ENCODE measurements around the gene PLAC8L1.

The PLAC8L1 gene

DNA sequence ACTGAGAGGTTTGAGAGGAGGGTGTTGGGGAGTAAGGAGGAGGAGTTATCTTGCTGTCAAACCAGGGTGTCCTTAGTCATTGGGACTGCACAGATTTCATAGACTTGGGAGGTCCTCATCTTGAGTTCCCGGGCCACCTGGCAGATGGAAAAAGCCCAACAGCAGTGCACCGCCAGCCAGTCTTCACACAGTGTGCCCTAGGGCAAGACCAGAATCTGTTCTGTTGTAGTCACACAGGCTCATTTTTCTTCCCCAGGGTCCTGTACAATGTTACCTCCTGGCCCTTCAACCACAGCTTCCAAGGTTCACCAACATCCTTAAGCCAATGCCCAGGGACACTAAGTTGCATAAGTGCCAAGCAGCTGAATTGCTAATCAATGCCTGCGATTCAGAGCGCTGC is 21.0 kb downstream of the PLAC8L1 start:
- Histone ChIP-seq H3K36me3 (ENCODE audit: insufficient read depth, low read length) (no peaks in the 10 kb centered on the region), H3K9me2 (ENCODE audit: low read depth, low read length) (no peaks in the 10 kb centered on the region), H3K27me3 (ENCODE audit: insufficient read depth, low read length) (no peaks in the 10 kb centered on the region; the same call in 1 of the 2 replicates), H3K27ac (ENCODE audit: low read depth, low read length, poor library complexity, severe bottlenecking) (no peak overlapping the region), H3K4me1 (ENCODE audit: insufficient read depth, low read length, severe bottlenecking) (no peaks in the 10 kb centered on the region), H3K9ac (ENCODE audit: low read length) (no peak overlapping the region), H3F3A (ENCODE audit: insufficient read depth, low read length) (no peaks in the 10 kb centered on the region), H4K20me1 (ENCODE audit: insufficient read depth, low read length) (no peaks in the 10 kb centered on the region), H3K9me3 (ENCODE audit: low read length) (no peaks in the 10 kb centered on the region), H3K4me2 (ENCODE audit: low read length) (no peak overlapping the region), H3K4me3 (ENCODE audit: low read depth, low read length, poor library complexity, severe bottlenecking) (no peak overlapping the region), H2AFZ (ENCODE audit: low read length) (no peak overlapping the region), H3K79me2 (ENCODE audit: insufficient read depth, low read length) (no peaks in the 10 kb centered on the region)
- no peak for TF ChIP-seq EZH2 (IDR thresholded peaks at IDR 0.05; ENCODE audit: borderline replicate concordance, low read length)
- TF ChIP-seq, protein P1, sequence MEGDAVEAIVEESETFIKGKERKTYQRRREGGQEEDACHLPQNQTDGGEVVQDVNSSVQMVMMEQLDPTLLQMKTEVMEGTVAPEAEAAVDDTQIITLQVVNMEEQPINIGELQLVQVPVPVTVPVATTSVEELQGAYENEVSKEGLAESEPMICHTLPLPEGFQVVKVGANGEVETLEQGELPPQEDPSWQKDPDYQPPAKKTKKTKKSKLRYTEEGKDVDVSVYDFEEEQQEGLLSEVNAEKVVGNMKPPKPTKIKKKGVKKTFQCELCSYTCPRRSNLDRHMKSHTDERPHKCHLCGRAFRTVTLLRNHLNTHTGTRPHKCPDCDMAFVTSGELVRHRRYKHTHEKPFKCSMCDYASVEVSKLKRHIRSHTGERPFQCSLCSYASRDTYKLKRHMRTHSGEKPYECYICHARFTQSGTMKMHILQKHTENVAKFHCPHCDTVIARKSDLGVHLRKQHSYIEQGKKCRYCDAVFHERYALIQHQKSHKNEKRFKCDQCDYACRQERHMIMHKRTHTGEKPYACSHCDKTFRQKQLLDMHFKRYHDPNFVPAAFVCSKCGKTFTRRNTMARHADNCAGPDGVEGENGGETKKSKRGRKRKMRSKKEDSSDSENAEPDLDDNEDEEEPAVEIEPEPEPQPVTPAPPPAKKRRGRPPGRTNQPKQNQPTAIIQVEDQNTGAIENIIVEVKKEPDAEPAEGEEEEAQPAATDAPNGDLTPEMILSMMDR (IDR thresholded peaks at IDR 0.05; ENCODE audit: low read length), result no peak

DNA sequence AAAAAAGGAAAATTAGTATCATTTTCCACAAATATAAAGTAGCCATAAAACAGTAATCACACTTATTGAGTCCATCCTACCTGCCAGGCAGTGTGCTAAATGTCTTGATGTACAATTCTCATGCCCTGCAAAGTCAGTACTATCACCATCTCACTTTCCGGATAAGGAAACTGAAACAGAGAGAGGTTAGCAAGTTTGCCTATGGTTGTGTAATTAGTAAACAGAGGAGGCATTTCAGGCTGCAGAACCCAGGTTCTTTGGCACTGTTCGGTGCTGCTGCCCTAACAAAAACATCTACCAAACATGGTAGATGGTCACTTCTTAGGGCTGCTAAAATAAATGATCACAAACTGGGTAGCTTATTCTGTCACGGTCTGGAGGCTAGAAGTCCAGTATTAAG is 22.6 kb downstream of the PLAC8L1 start:
- Histone ChIP-seq H3K9ac (ENCODE audit: low read length) (no peak overlapping the region), H3F3A (ENCODE audit: insufficient read depth, low read length) (no peaks in the 10 kb centered on the region), H3K27ac (ENCODE audit: low read depth, low read length, poor library complexity, severe bottlenecking) (no peak overlapping the region), H3K4me1 (ENCODE audit: insufficient read depth, low read length, severe bottlenecking) (no peaks in the 10 kb centered on the region), H3K9me2 (ENCODE audit: low read depth, low read length) (no peaks in the 10 kb centered on the region), H3K36me3 (ENCODE audit: insufficient read depth, low read length) (no peaks in the 10 kb centered on the region), H3K27me3 (ENCODE audit: insufficient read depth, low read length) (no peaks in the 10 kb centered on the region; the same call in 1 of the 2 replicates), H3K9me3 (ENCODE audit: low read length) (no peaks in the 10 kb centered on the region), H3K4me3 (ENCODE audit: low read depth, low read length, poor library complexity, severe bottlenecking) (no peak overlapping the region), H4K20me1 (ENCODE audit: insufficient read depth, low read length) (no peaks in the 10 kb centered on the region), H3K4me2 (ENCODE audit: low read length) (no peak overlapping the region), H2AFZ (ENCODE audit: low read length) (no peak overlapping the region), H3K79me2 (ENCODE audit: insufficient read depth, low read length) (no peaks in the 10 kb centered on the region)
- no peak for TF ChIP-seq EZH2 (IDR thresholded peaks at IDR 0.05; ENCODE audit: borderline replicate concordance, low read length)
- TF ChIP-seq, protein P1 (IDR thresholded peaks at IDR 0.05; ENCODE audit: low read length), result no peak

DNA sequence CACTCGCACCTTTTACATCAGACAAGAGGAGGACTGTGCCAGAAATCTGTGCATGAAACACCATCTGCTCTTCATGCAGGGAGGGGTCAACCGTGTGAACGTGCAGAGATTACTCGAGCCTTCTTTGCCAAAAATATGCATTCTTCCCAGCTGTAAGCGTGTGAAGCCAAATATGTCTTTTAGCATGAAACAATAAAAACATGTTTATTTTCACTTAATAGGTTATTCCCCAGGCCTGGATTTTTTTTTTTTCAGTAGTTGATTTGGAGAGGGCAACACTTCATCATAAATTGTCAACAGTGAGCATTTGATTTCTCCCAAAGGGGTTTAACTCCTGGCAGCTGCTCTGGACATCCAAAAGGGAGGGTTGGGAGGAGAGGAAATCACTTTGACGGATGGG is 23.8 kb downstream of the PLAC8L1 start:
- Histone ChIP-seq H3K27ac (ENCODE audit: low read depth, low read length, poor library complexity, severe bottlenecking) (no peak overlapping the region), H3K27me3 (ENCODE audit: insufficient read depth, low read length) (no peaks in the 10 kb centered on the region; the same call in 1 of the 2 replicates), H2AFZ (ENCODE audit: low read length) (no peak overlapping the region), H3F3A (ENCODE audit: insufficient read depth, low read length) (no peaks in the 10 kb centered on the region), H3K4me3 (ENCODE audit: low read depth, low read length, poor library complexity, severe bottlenecking) (no peak overlapping the region), H4K20me1 (ENCODE audit: insufficient read depth, low read length) (no peaks in the 10 kb centered on the region), H3K79me2 (ENCODE audit: insufficient read depth, low read length) (no peaks in the 10 kb centered on the region), H3K9me2 (ENCODE audit: low read depth, low read length) (no peaks in the 10 kb centered on the region), H3K4me2 (ENCODE audit: low read length) (no peak overlapping the region), H3K4me1 (ENCODE audit: insufficient read depth, low read length, severe bottlenecking) (no peaks in the 10 kb centered on the region), H3K36me3 (ENCODE audit: insufficient read depth, low read length) (no peaks in the 10 kb centered on the region), H3K9me3 (ENCODE audit: low read length) (no peaks in the 10 kb centered on the region), H3K9ac (ENCODE audit: low read length) (no peak overlapping the region)
- TF ChIP-seq EZH2 (IDR thresholded peaks at IDR 0.05; ENCODE audit: borderline replicate concordance, low read length), result no peak
- TF ChIP-seq, protein P1 (IDR thresholded peaks at IDR 0.05; ENCODE audit: low read length), result no peak
